Measurements from ENCODE around the gene MME. TPM values are rescaled to one million over a fixed set of nuclear protein-coding genes. Genes with fewer than 3 reads are reported as not detected.

Gene MME
- total RNA-seq, 2 donors from 2014 or later, result 30.2 to 31.9 TPM

DNA sequence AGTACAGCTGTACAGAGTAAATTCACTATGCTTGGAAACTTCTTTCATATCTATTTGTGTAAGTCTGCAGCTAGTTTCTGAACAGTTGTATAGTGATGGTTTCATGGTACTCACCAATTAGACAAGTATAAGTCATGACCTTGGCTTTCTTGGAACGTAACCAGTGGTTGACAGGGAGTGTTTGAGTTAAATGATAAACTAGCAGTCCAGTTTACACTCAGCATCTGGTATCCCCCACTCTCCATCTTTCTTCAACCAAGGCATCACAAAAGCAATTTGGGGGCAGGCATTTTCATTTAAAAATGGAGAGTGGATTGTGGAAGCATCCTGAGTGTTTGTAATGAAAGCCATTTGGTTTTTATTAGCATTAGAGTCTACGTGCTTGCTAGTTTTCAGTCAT is 26.0 kb downstream of the MME start:
- Mint-ChIP-seq H3K36me3 (ENCODE audit: low read depth) (no peaks in the 10 kb centered on the region), H3K9me3 (no peaks in the 10 kb centered on the region), H3K4me3 (no peak overlapping the region), H3K27me3 (ENCODE audit: insufficient read depth) (no peaks in the 10 kb centered on the region), H3K4me1 (peaks cover 3% of the 10 kb centered on the region), H3K27ac (no peak overlapping the region)
- 97 to 100% methylated on average over 1 to 2 of the region's 2 CpGs for WGBS, 2 experiments (ENCODE audit: insufficient coverage in 1 of 2, insufficient read length in 1 of 2)
- peaks cover 4% of the 10 kb centered on the region for H3K9me3 ChIP-seq (ENCODE audit: control insufficient read depth, low read length)
- no peaks in the 10 kb centered on the region for H3K4me1 ChIP-seq (ENCODE audit: control insufficient read depth, insufficient read depth, low read length)
- H3K27me3 ChIP-seq (ENCODE audit: control insufficient read depth, insufficient read depth, low read length, poor library complexity, severe bottlenecking), result no peaks in the 10 kb centered on the region
- DNase-seq, result no peak
- no peak overlapping the region for H3K9ac ChIP-seq (ENCODE audit: extremely low read depth, low read length, poor library complexity, severe bottlenecking)
- TF ChIP-seq, protein P1, sequence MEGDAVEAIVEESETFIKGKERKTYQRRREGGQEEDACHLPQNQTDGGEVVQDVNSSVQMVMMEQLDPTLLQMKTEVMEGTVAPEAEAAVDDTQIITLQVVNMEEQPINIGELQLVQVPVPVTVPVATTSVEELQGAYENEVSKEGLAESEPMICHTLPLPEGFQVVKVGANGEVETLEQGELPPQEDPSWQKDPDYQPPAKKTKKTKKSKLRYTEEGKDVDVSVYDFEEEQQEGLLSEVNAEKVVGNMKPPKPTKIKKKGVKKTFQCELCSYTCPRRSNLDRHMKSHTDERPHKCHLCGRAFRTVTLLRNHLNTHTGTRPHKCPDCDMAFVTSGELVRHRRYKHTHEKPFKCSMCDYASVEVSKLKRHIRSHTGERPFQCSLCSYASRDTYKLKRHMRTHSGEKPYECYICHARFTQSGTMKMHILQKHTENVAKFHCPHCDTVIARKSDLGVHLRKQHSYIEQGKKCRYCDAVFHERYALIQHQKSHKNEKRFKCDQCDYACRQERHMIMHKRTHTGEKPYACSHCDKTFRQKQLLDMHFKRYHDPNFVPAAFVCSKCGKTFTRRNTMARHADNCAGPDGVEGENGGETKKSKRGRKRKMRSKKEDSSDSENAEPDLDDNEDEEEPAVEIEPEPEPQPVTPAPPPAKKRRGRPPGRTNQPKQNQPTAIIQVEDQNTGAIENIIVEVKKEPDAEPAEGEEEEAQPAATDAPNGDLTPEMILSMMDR (conservative IDR thresholded peaks at IDR 0.05), result no peak
- H3K27ac ChIP-seq (ENCODE audit: low read depth, low read length), result no peak overlapping the region
- H3K36me3 ChIP-seq (ENCODE audit: control insufficient read depth, insufficient read depth, low read length), result no peaks in the 10 kb centered on the region
- no peak overlapping the region for H3K4me3 ChIP-seq (ENCODE audit: low read length)

DNA sequence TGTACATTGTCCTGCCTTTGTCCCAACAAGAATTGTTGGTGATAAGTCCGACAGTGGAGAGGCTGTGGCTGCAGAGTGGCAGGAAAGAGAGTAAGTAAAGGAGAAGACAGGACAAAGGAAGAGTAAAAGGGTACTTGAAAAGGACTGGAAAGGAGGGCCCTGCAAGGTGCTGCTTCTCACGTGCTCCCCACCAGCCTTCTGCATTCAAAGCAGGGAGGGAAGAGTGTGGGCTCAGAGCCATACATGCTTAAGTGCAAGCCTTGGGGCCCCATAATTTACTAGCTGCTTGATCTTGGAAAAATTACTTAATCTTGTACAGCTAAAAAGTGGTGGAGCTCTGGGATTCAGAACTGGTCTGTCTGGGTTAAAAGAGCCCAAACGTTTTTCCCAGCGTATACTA is 29.9 kb downstream of the MME start:
- Mint-ChIP-seq H3K36me3 (ENCODE audit: low read depth) (no peaks in the 10 kb centered on the region), H3K27ac (no peak overlapping the region), H3K4me1 (no peaks in the 10 kb centered on the region), H3K4me3 (no peak overlapping the region), H3K27me3 (ENCODE audit: insufficient read depth) (no peaks in the 10 kb centered on the region), H3K9me3 (no peaks in the 10 kb centered on the region)
- Histone ChIP-seq H3K36me3 (ENCODE audit: control insufficient read depth, insufficient read depth, low read length) (no peaks in the 10 kb centered on the region), H3K9ac (ENCODE audit: extremely low read depth, low read length, poor library complexity, severe bottlenecking) (no peak overlapping the region), H3K9me3 (ENCODE audit: control insufficient read depth, low read length) (peaks cover 4% of the 10 kb centered on the region), H3K4me1 (ENCODE audit: control insufficient read depth, insufficient read depth, low read length) (no peaks in the 10 kb centered on the region), H3K27me3 (ENCODE audit: control insufficient read depth, insufficient read depth, low read length, poor library complexity, severe bottlenecking) (no peaks in the 10 kb centered on the region), H3K27ac (ENCODE audit: low read depth, low read length) (no peak overlapping the region), H3K4me3 (ENCODE audit: low read length) (no peak overlapping the region)
- 89 to 93% methylated on average over 1 to 4 of the region's 4 CpGs for WGBS, 2 experiments (ENCODE audit: insufficient coverage in 1 of 2, insufficient read length in 1 of 2)
- no peak for DNase-seq
- TF ChIP-seq, protein P1 (conservative IDR thresholded peaks at IDR 0.05), result no peak

DNA sequence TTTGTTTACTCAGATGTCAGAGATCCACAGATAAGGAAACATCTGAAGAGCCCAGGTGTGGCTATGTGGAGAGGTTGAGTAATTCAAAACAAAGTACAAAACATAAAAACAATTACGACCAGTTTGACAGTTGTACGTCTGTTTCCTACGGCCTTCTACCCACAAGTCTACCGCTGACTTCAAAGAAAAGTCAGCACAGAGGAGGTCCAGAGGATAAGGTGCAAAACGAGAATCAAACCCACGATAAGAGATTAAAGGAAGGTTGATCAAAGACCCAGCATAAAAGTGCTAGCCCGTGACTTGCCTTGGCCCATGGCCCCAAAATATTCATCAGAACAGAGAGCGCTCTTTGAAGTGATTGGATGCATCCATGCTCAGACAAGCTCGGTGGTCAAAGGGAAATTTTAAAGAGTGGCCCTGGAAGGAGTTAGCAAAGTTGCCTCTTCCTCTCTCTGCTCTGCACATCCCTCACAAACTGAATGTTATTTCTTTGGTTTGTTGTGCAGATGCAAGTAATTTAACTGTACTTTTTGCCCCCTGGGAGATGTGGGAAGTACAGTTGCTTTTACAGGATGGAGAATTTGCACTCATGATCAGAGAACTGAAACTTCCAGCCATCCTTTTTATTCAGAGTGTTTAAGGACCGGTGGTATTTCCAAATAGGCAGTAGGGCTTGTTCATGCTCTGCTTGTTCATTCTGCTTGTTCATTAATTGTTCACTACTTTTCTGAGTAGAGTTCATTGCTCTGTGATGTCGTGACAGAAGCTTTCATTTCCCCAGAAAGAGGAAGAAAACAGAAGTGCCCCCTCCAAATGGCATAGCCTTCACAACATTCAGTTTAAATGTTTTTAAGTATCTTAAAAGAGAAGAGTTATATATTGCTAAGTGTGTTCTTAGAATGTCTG is 31.1 kb downstream of the MME start:
- Mint-ChIP-seq H3K27ac (no peak overlapping the region), H3K27me3 (ENCODE audit: insufficient read depth) (no peaks in the 10 kb centered on the region), H3K4me1 (no peaks in the 10 kb centered on the region), H3K36me3 (ENCODE audit: low read depth) (no peaks in the 10 kb centered on the region), H3K4me3 (no peak overlapping the region), H3K9me3 (no peaks in the 10 kb centered on the region)
- Histone ChIP-seq H3K9me3 (ENCODE audit: control insufficient read depth, low read length) (peaks cover 4% of the 10 kb centered on the region), H3K27ac (ENCODE audit: low read depth, low read length) (no peak overlapping the region), H3K36me3 (ENCODE audit: control insufficient read depth, insufficient read depth, low read length) (no peaks in the 10 kb centered on the region), H3K9ac (ENCODE audit: extremely low read depth, low read length, poor library complexity, severe bottlenecking) (no peak overlapping the region), H3K4me1 (ENCODE audit: control insufficient read depth, insufficient read depth, low read length) (no peaks in the 10 kb centered on the region), H3K27me3 (ENCODE audit: control insufficient read depth, insufficient read depth, low read length, poor library complexity, severe bottlenecking) (no peaks in the 10 kb centered on the region), H3K4me3 (ENCODE audit: low read length) (no peak overlapping the region)
- 93 to 94% methylated on average over 8 to 11 of the region's 11 CpGs for WGBS, 2 experiments (ENCODE audit: insufficient coverage in 1 of 2, insufficient read length in 1 of 2)
- TF ChIP-seq, protein P1 (conservative IDR thresholded peaks at IDR 0.05), result no peak
- no peak for DNase-seq
